Glutamatergic neuron (in vitro differentiated cells): Measurements from ENCODE around the gene LUM. TPM values are rescaled to one million over a fixed set of nuclear protein-coding genes. Genes with fewer than 3 reads are reported as not detected.
"Not testable (repeated sequence)": the region's sequence is repeated elsewhere in the genome, so short reads cannot be mapped to it uniquely, and the experiment has no call there.

ENCODE experiments used
- DNase-seq: peaks from one replicate; pipeline ENCODE4 v3.0.0; 2022
- H3K27ac Mint-ChIP-seq: one replicate; pipeline ENCODE4 v1.8.0; 2020; ENCODE audit warnings: mild to moderate bottlenecking, mixed read lengths, inconsistent platforms; ENCODE audit not compliant: unreplicated experiment
- H3K27me3 Mint-ChIP-seq: one replicate; pipeline ENCODE4 v1.8.0; 2020; ENCODE audit warnings: mild to moderate bottlenecking, moderate library complexity, mixed read lengths, inconsistent platforms; ENCODE audit not compliant: unreplicated experiment
- H3K36me3 Mint-ChIP-seq: one replicate; pipeline ENCODE4 v1.8.0; 2020; ENCODE audit warnings: mild to moderate bottlenecking, mixed read lengths, inconsistent platforms; ENCODE audit not compliant: unreplicated experiment
- H3K4me1 Mint-ChIP-seq: one replicate; pipeline ENCODE4 v1.8.0; 2020; ENCODE audit warnings: mild to moderate bottlenecking, low read depth, mixed read lengths, inconsistent platforms; ENCODE audit not compliant: unreplicated experiment
- H3K4me3 Mint-ChIP-seq: one replicate; pipeline ENCODE4 v1.8.0; 2020; ENCODE audit warnings: mild to moderate bottlenecking, mixed read lengths, inconsistent platforms; ENCODE audit not compliant: unreplicated experiment
- H3K9me3 Mint-ChIP-seq: one replicate; pipeline ENCODE4 v1.8.0; 2020; ENCODE audit warnings: mild to moderate bottlenecking, moderate library complexity, mixed read lengths, inconsistent platforms; ENCODE audit not compliant: unreplicated experiment
- total RNA-seq: library from RNA; stranded (reverse); fragmentation: NEBNext Ultra II Directional; extraction: Animal tissue kit (Norgen Biotek cat#: 25700); gene quantifications from one replicate; pipeline ENCODE4 v1.2.1, GENCODE V29; 2021; ENCODE audit not compliant: unreplicated experiment
- TF ChIP-seq, protein P1 (sequence below): fragments of 200-600 bp; sonication (generic); IDR thresholded peaks from one replicate; pipeline ENCODE4 v1.5.0; 2021; ENCODE audit not compliant: partially characterized antibody, unreplicated experiment

The LUM gene
- total RNA-seq, 1 donor from 2014 or later = not detected

DNA sequence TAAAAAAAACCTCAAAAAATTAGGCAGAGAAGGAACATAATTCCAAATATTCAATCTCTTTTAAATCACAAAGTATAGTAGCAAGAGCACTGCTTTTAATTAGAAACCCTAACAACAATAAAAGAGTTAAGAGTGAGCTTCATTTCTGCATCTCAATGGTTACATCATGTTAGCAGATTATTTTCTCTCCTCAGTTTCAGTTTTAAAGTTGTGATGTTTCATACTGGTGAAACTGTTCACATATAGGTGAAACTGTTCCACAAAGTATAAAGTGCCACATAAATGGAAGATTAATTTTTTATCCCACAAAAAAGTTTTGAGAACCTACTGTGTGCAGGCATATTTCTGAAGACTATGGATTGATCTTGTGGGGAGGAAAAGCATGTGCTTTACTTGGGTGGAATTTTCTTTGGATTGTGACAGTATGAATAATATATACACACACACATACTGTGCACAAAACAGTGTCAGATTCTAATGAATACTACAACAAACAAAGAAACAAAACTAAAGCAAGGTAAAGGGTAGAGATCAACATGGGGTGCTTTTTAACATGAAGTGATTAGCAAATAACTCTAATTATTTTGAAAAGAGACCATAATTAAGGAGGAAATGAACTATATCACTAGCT lies 17.1 kb downstream of the LUM start:
- no peak for DNase-seq
- H3K9me3 Mint-ChIP-seq = peaks cover 4% of the 10 kb centered on the region
- H3K4me1 Mint-ChIP-seq = no peaks in the 10 kb centered on the region
- H3K27me3 Mint-ChIP-seq = no peaks in the 10 kb centered on the region
- no peak overlapping the region for H3K4me3 Mint-ChIP-seq
- H3K36me3 Mint-ChIP-seq = peaks cover 13% of the 10 kb centered on the region
- TF ChIP-seq, protein P1, sequence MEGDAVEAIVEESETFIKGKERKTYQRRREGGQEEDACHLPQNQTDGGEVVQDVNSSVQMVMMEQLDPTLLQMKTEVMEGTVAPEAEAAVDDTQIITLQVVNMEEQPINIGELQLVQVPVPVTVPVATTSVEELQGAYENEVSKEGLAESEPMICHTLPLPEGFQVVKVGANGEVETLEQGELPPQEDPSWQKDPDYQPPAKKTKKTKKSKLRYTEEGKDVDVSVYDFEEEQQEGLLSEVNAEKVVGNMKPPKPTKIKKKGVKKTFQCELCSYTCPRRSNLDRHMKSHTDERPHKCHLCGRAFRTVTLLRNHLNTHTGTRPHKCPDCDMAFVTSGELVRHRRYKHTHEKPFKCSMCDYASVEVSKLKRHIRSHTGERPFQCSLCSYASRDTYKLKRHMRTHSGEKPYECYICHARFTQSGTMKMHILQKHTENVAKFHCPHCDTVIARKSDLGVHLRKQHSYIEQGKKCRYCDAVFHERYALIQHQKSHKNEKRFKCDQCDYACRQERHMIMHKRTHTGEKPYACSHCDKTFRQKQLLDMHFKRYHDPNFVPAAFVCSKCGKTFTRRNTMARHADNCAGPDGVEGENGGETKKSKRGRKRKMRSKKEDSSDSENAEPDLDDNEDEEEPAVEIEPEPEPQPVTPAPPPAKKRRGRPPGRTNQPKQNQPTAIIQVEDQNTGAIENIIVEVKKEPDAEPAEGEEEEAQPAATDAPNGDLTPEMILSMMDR = no peak
- H3K27ac Mint-ChIP-seq = no peak overlapping the region

DNA sequence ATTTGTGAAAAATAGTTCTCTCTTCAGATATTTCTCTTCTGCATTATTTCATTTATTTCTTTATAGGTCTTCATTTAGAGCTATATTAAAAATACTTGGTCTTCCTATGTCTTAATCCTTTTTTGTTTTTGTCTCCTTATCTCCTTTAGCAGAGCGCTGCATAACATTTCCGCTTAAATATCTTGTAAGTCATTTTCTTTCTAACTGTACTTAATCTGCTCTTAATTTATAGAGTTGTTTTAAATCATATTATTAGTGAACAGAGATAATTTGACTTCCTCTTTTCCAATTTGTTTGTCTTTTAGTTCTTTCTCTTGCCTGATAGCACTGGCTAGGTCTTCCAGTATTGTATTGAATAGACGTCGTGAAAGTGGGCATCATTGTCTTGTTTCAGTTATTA lies 18.0 kb downstream of the LUM start:
- H3K27ac Mint-ChIP-seq = no peak overlapping the region

DNA sequence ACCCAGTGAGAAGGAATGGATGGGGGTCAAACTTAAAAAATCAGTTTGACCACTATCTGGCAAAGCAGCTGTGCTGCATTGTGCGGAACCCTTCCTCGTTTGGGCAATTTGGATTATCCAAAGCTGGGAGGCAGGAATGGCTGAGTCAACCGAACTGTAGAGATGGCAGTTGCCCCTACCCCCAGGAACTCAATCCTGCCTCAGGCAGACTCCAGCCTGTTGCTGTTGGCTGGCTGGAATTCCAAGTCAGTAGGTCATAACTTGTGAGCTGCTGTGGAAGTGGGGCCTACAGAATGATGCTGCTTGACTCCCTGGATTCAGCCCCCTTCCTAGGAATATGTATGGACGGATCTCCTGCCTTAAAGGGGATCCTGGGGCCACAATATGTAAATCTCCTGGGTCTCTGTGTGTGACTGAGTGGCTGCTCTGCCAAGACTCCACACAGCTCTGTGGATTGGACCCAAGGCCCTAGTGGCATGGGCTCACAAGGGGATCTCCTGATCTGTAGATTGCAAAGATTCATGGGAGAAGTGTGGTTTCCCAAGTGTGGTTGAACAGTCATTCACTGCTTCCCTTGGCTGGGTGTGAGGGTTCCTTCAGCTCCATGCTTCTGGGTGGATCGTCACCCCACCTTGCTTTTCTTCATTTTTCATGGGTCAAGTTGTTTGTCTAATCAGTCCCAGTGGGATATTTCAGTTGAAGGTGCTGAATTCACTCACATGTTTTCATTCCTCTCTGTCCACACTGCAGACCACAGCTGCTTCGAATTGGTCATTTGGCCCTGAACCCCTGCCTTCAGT lies 19.2 kb downstream of the LUM start:
- peaks cover 19% of the 10 kb centered on the region for H3K36me3 Mint-ChIP-seq

More for the DNA sequence above, 18.0 kb downstream of the LUM start:
- no peak for DNase-seq
- H3K4me3 Mint-ChIP-seq = no peak overlapping the region
- H3K36me3 Mint-ChIP-seq = peaks cover 19% of the 10 kb centered on the region
- peaks cover 4% of the 10 kb centered on the region for H3K9me3 Mint-ChIP-seq
- TF ChIP-seq, protein P1 = no peak
- H3K27me3 Mint-ChIP-seq = no peaks in the 10 kb centered on the region
- H3K4me1 Mint-ChIP-seq = no peaks in the 10 kb centered on the region

DNA sequence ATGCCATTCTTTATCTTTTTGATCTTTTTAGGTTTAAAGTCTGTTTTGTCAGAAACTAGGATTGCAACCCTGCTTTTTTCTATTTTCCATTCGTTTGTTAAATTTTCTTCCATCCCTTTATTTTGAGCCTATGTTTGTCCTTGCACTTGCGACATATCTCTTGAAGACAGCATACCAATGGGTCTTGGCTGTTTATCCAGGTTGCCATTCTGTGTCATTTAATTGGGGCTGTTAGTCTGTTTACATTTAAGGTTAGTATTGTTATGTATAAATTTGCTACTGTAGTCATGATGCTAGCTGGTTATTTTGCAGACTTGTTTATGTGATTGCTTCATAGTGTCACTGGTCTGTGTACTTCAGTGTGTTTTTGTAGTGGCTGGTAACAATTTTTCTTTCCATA lies 21.3 kb downstream of the LUM start:
- not testable (repeated sequence) for H3K4me1 Mint-ChIP-seq, H3K9me3 Mint-ChIP-seq, H3K4me3 Mint-ChIP-seq, H3K27me3 Mint-ChIP-seq, H3K27ac Mint-ChIP-seq, DNase-seq
- H3K36me3 Mint-ChIP-seq = peaks cover 19% of the 10 kb centered on the region

More for the DNA sequence above, 19.2 kb downstream of the LUM start:
- DNase-seq = no peak
- TF ChIP-seq, protein P1 = no peak
- Mint-ChIP-seq H3K27me3 (no peaks in the 10 kb centered on the region), H3K4me3 (no peak overlapping the region), H3K27ac (no peak overlapping the region), H3K4me1 (no peaks in the 10 kb centered on the region), H3K9me3 (peaks cover 4% of the 10 kb centered on the region)

DNA sequence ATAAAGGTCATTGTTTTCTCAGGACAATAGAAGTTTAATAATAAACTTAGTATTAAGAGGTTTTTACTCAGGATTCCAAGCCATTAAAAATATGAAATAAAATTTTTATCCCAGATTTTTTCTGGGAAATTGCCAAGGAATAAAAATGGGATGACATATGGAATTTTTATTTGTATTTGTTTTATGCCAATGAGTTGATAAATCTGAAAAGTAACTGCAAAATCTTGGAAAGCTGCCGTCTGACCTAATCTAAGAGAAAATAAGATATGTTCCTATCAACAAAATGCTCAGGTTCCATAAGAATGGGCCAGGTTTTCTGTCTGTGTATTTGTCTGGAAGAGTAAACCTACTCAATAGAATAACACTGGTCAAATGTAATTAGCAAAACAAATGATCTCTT lies 31.3 kb downstream of the LUM start:
- H3K4me1 Mint-ChIP-seq = no peaks in the 10 kb centered on the region

More for the DNA sequence above, 31.3 kb downstream of the LUM start:
- Mint-ChIP-seq H3K27ac (no peak overlapping the region), H3K4me3 (no peak overlapping the region), H3K36me3 (no peaks in the 10 kb centered on the region), H3K27me3 (no peaks in the 10 kb centered on the region), H3K9me3 (no peaks in the 10 kb centered on the region)
- TF ChIP-seq, protein P1 = no peak
- no peak for DNase-seq
